Activated naive CD8-positive, alpha-beta T cell (primary cell): ENCODE results near the gene NID1.

ENCODE experiments used
- H3K27ac Mint-ChIP-seq: one replicate; pipeline ENCODE4 v1.8.0; 2021; ENCODE audit warnings: mixed read lengths
- H3K27me3 Mint-ChIP-seq: one replicate; pipeline ENCODE4 v1.8.0; 2021; ENCODE audit warnings: mixed read lengths
- H3K36me3 Mint-ChIP-seq: one replicate; pipeline ENCODE4 v1.8.0; 2021; ENCODE audit warnings: mixed read lengths
- H3K4me1 Mint-ChIP-seq: one replicate; pipeline ENCODE4 v1.8.0; 2021; ENCODE audit warnings: low read depth, mixed read lengths
- H3K4me3 Mint-ChIP-seq: one replicate; pipeline ENCODE4 v1.8.0; 2021; ENCODE audit warnings: mild to moderate bottlenecking, mixed read lengths
- H3K9me3 Mint-ChIP-seq: one replicate; pipeline ENCODE4 v1.8.0; 2021; ENCODE audit warnings: low read depth, mixed read lengths

The NID1 gene, protein sequence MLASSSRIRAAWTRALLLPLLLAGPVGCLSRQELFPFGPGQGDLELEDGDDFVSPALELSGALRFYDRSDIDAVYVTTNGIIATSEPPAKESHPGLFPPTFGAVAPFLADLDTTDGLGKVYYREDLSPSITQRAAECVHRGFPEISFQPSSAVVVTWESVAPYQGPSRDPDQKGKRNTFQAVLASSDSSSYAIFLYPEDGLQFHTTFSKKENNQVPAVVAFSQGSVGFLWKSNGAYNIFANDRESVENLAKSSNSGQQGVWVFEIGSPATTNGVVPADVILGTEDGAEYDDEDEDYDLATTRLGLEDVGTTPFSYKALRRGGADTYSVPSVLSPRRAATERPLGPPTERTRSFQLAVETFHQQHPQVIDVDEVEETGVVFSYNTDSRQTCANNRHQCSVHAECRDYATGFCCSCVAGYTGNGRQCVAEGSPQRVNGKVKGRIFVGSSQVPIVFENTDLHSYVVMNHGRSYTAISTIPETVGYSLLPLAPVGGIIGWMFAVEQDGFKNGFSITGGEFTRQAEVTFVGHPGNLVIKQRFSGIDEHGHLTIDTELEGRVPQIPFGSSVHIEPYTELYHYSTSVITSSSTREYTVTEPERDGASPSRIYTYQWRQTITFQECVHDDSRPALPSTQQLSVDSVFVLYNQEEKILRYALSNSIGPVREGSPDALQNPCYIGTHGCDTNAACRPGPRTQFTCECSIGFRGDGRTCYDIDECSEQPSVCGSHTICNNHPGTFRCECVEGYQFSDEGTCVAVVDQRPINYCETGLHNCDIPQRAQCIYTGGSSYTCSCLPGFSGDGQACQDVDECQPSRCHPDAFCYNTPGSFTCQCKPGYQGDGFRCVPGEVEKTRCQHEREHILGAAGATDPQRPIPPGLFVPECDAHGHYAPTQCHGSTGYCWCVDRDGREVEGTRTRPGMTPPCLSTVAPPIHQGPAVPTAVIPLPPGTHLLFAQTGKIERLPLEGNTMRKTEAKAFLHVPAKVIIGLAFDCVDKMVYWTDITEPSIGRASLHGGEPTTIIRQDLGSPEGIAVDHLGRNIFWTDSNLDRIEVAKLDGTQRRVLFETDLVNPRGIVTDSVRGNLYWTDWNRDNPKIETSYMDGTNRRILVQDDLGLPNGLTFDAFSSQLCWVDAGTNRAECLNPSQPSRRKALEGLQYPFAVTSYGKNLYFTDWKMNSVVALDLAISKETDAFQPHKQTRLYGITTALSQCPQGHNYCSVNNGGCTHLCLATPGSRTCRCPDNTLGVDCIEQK

DNA sequence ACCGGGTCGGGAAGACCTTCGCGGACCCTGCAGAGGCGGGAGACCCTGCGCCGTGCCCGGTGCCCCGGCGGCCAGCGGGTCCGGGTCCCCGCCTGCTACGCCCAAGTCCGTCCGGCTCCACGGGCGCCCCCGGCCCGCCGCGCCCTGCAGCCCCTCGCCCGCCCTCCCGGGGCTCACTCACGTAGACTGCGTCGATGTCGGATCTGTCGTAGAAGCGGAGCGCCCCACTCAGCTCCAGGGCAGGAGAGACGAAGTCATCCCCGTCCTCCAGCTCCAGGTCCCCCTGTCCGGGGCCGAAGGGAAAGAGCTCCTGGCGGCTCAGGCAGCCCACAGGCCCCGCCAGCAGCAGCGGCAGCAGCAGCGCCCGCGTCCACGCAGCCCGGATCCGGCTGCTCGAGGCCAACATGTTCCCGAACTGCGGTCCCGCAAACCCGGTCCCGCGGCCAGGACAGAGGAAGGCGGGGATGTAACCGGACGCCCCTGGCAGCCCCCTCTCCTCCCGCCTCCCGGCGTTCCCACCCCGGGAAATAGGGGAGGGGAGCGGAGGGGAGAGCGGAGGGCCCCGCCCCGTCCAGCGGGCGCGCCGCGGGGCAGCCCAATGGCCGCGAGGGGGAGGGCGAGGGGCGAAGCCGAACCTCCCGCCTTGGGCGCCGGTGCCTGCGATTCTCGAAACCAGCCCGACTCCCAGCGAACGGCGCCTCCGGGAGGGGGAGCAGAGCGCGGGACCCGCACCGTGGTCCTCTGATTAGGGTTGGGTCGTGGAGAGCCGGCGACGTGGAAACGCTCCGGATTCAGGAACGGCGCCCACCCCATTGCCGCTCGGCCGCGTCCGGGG lies at the start of gene NID1:
Gene NID1, minus strand, starts transcription at position 417 of the 835 bp plus-strand sequence. Its CDS starts 11 bp downstream, at position 406.
- Mint-ChIP-seq H3K4me1 (peaks cover 25% of the 10 kb centered on the region), H3K36me3 (no peaks in the 10 kb centered on the region), H3K9me3 (no peaks in the 10 kb centered on the region), H3K27me3 (peaks cover 16% of the 10 kb centered on the region), H3K27ac (no peak within 1 kb of the TSS), H3K4me3 (peak within 1 kb of the TSS; percentile 71)

DNA sequence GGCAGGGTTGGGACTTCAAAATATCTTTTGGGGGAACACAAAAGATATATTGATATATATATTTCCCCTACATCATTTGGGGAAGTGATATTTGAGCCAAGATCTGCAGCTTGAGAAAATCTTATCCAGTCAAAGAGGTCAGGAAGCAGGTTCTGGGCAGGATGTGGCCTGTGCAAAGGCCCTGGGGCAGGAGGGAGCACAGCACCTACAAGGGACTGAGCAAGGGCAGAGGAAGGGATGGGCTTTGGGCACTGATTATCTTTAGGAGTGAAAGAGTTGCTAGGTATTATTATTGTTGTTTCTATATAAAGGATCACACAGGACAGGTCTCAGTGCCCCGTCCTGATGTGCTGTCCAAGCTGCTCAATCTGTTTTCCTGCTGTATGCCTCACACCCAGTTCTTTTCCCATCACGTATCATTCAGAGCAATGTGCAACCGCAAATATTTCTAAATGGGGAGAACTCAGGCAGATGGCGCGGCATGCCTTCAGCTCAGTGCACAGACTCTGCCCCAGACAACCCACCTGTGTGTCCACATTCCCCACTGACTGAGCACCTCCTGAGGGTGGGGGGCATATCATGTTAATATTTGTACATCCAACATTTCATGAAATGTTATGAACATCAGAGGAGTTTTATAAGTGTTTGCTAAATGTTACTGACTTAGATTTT lies 49.3 kb upstream of the NID1 start:
- Mint-ChIP-seq H3K9me3 (no peaks in the 10 kb centered on the region), H3K27me3 (no peaks in the 10 kb centered on the region), H3K36me3 (no peaks in the 10 kb centered on the region), H3K27ac (no peak overlapping the region), H3K4me3 (no peak overlapping the region), H3K4me1 (peaks cover 3% of the 10 kb centered on the region)

DNA sequence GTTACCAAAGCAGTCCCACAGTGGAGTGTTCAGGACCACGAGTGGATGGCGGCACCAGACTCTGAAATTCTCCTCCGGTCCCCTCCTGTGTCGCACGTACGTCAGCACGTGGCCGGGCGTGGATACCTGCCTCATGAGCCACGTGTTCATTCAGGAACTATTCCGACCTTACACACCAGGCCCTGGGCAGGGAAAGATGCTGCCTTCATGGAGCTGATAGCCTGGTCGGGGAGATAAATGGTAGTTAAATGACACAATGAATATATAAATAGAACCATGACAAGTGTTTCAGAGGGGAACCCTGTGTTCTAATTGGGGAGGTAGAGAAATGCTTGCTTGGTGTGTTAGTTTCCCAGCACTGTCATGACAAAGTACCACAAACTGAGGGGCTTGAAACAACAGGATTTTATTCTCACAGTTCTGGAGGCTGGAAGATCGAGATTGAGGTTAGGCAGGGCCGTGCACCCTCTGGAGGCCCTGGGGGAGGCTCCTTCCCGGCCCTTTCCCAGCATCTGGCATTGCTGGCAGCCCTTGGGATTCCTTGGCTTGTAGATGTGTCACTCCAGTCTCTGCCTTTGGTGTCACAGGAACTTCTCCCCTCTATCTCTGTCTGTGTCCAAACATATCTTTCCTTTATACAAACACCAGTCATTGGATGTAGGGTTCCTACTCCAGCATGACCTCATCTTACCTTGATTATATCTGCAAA lies 48.6 kb upstream of the NID1 start:
- no peak overlapping the region for H3K27ac Mint-ChIP-seq
- no peaks in the 10 kb centered on the region for H3K27me3 Mint-ChIP-seq
- no peaks in the 10 kb centered on the region for H3K9me3 Mint-ChIP-seq
- H3K36me3 Mint-ChIP-seq: no peaks in the 10 kb centered on the region
- H3K4me3 Mint-ChIP-seq: no peak overlapping the region
- peaks cover 3% of the 10 kb centered on the region for H3K4me1 Mint-ChIP-seq

DNA sequence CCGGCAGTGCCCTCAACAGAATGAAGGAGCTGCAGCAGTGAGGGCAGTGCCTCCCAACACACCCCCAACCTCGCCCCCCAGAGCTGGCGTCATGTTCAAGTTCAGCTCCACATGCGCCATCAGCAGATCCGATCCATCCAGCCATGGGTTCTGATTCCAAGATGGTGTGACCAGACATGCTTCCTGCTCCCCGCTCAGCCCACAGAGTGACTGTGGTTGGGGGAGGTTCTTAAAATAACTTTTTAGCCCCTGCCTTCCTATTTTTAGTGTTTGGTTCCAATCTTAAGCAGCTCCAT lies 47.4 kb upstream of the NID1 start:
- no peak overlapping the region for H3K27ac Mint-ChIP-seq
- H3K36me3 Mint-ChIP-seq: no peaks in the 10 kb centered on the region
- peaks cover 3% of the 10 kb centered on the region for H3K4me1 Mint-ChIP-seq
- no peaks in the 10 kb centered on the region for H3K27me3 Mint-ChIP-seq
- no peak overlapping the region for H3K4me3 Mint-ChIP-seq
- no peaks in the 10 kb centered on the region for H3K9me3 Mint-ChIP-seq

DNA sequence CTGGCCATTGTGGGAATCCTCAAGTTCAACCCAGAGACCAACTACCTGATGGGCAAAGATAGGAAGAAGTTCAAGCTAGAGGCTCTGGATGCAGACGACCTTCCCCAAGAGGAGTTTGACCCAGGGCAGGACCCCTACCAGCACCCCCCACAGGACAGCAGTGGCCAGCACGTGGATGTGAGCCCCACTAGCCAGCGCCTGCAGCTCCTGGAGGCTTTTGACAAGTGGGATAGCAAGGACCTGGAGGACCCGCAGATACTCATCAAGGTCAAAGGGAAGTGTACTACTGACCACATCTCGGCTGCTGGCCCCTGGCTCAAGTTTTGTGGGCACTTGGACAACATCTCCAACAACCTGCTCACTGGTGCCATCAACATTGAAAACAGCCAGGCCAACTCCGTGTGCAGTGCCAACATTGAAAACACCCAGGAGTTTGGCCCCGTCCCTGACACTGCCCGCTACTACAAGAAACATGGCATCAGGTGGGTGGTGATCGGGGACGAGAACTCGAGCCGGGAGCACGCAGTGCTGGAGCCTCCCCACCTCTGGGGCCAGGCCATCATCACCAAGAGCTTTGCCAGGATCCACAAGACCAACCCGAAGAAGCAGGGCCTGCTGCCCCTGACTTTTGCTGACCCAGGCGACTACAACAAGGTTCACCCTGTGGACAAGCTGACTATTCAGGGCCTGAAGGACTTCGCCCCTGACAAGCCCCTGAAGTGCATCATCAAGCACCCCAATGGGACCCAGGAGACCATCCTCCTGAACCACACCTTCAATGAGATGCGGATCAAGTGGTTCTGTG lies 46.8 kb upstream of the NID1 start:
- Mint-ChIP-seq H3K9me3 (no peaks in the 10 kb centered on the region), H3K27ac (no peak overlapping the region)

GRCh38 chr1:236110137-236110536 lies 45.2 kb upstream of the NID1 start:
- H3K36me3 Mint-ChIP-seq: no peaks in the 10 kb centered on the region
- H3K4me3 Mint-ChIP-seq: no peak overlapping the region
- H3K4me1 Mint-ChIP-seq: peaks cover 3% of the 10 kb centered on the region
- no peaks in the 10 kb centered on the region for H3K27me3 Mint-ChIP-seq
- no peaks in the 10 kb centered on the region for H3K9me3 Mint-ChIP-seq
- peak overlapping the region; percentile 13 for H3K27ac Mint-ChIP-seq

More for the DNA sequence above, 46.8 kb upstream of the NID1 start:
- no peaks in the 10 kb centered on the region for H3K36me3 Mint-ChIP-seq
- no peaks in the 10 kb centered on the region for H3K27me3 Mint-ChIP-seq
- peaks cover 3% of the 10 kb centered on the region for H3K4me1 Mint-ChIP-seq
- H3K4me3 Mint-ChIP-seq: no peak overlapping the region

GRCh38 chr1:236108027-236108648 lies 43.2 kb upstream of the NID1 start:
- Mint-ChIP-seq H3K27ac (no peak overlapping the region), H3K9me3 (no peaks in the 10 kb centered on the region), H3K4me1 (peaks cover 5% of the 10 kb centered on the region), H3K27me3 (peaks cover 2% of the 10 kb centered on the region), H3K36me3 (no peaks in the 10 kb centered on the region), H3K4me3 (no peak overlapping the region)

DNA sequence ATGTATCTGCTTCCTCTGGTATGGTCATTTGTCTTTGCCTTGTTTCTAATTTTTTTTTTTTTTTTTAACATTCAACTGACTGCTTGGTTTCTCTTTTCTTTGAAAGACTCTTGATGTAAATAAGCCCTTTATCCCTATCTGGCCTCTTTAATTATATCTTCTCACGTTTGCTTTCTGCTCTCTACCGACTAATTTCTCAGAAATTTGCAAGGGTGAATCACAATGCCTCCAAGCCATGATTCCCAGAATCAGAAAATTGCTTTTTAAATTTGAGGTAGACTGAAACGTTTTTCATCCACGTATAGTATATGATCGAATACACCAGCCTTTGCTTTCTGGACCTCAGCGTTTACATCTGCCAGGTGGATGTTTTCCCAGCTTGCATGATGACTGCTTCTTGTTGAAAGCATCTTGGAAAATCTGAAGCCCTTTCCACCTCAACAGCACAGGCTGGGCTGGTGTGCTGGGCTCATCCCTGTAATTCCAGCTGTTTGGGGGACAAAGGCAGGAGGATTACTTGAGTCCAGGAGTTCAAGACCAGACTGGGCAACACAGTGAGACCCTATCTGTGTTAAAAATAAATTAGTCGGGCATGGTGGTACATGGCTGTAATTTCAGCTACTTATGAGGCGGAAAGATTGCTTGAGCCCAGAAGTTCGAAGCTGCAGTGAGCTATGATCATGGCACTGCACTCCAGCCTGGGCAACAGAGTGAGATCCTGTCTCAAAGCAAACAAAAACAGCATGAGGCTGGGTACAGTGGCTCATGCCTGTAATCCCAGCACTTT lies 42.4 kb upstream of the NID1 start:
- peaks cover 5% of the 10 kb centered on the region for H3K4me1 Mint-ChIP-seq
- H3K9me3 Mint-ChIP-seq: no peaks in the 10 kb centered on the region
- H3K4me3 Mint-ChIP-seq: no peak overlapping the region
- no peaks in the 10 kb centered on the region for H3K36me3 Mint-ChIP-seq
- H3K27me3 Mint-ChIP-seq: peaks cover 2% of the 10 kb centered on the region
- H3K27ac Mint-ChIP-seq: no peak overlapping the region

DNA sequence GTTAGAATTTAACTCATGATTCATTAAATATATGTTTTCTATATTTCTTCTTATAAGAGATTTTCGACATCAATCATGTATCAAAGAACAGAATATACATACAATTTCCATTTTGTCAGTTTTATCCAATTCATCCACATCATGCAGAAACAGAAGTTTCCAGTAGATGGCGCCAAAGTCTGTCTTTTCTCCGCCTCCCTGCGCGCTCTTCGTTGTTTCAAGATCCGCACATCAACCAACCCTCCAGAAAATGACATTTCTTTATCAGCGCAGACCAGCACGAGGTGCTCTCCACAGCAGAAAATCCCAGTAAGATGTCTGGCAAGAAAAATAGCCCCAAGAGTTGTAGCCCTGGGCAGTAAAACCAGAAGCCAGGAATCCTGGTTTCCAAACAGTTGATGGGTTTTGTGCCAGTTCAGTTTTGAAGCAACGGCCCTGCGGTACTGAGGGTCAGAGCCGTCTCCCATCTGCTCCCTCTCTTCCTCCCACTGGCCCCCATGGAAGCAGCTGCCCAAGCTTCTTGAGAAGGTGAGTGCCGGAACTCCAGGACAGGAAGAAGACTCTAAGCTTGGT lies 38.8 kb upstream of the NID1 start:
- Mint-ChIP-seq H3K9me3 (no peaks in the 10 kb centered on the region), H3K27me3 (peaks cover 2% of the 10 kb centered on the region), H3K36me3 (no peaks in the 10 kb centered on the region), H3K27ac (no peak overlapping the region), H3K4me3 (no peak overlapping the region), H3K4me1 (peaks cover 2% of the 10 kb centered on the region)

DNA sequence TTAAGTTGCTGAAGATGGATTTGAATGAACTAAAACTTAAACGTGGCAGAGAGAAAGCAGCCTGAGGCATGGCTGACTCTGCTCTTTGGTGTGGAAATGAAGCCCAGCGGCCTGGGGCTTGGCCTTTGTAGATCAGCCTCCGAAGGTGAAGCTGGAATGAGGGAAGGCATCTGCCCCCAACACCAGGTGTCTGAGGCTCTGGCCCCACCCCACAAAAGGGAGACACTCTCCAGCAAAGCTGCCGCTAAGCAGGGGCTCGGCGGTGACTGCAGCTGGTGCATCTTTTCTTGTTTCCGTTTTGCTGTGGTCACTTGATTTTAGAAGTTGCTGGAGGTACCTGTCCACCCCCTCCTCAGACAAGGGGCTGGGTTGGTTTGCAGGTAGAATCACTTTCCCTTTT lies 38.2 kb upstream of the NID1 start:
- Mint-ChIP-seq H3K27me3 (peaks cover 2% of the 10 kb centered on the region), H3K27ac (no peak overlapping the region), H3K36me3 (no peaks in the 10 kb centered on the region), H3K4me1 (peaks cover 2% of the 10 kb centered on the region), H3K9me3 (no peaks in the 10 kb centered on the region), H3K4me3 (no peak overlapping the region)

DNA sequence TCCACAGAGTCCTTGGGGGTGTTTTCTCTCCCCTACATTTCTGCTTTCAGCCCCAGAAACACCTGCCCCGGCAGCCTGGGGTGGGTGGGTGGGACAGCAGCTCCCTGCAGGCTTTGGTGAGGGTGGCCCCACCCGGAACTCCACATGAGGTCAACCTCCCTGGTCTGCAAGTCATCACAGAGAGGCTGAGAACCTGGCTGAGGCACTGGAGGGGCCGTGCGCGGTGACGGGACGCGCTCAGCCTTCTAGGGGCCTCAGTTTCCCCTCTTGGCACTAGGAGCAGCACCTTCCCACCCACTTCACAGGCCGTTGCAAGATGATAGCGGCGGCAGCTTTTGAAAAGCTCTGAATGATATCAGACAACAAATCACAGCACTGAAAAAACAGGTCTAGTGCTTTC lies 37.7 kb upstream of the NID1 start:
- Mint-ChIP-seq H3K4me3 (no peak overlapping the region), H3K27ac (no peak overlapping the region), H3K36me3 (no peaks in the 10 kb centered on the region), H3K4me1 (peaks cover 2% of the 10 kb centered on the region), H3K27me3 (peaks cover 2% of the 10 kb centered on the region), H3K9me3 (no peaks in the 10 kb centered on the region)
